Glomerular visceral epithelial cell (primary cell): ENCODE measurements around the gene KIF11.
A peak's percentile ranks its signal among the peaks of the same experiment; 100 is the strongest.
"Not testable (repeated sequence)": the region's sequence is repeated elsewhere in the genome, so short reads cannot be mapped to it uniquely, and the experiment has no call there.

Source experiments
- DNase-seq: peaks from one replicate; pipeline ENCODE4 v3.0.0-alpha.2; 2016; ENCODE audit errors: extremely low spot score

The KIF11 gene

GRCh38 chr10:92590623-92591549 is 2.0 kb upstream of the KIF11 start:
- DNase-seq: peak; percentile 59

GRCh38 chr10:92591550-92592022 is 1.3 kb upstream of the KIF11 start:
- DNase-seq: peak; percentile 88

- no peak for DNase-seq
Measured at GRCh38 chr10:92593619-92594588, 974 bp downstream of the KIF11 start.

- DNase-seq: no peak
Measured at GRCh38 chr10:92595505-92595904, 2.6 kb downstream of the KIF11 start.

GRCh38 chr10:92598321-92598720 is 5.4 kb downstream of the KIF11 start:
- no peak for DNase-seq

GRCh38 chr10:92604841-92605240 is 11.9 kb downstream of the KIF11 start:
- DNase-seq: no peak

GRCh38 chr10:92615515-92615914 is 22.6 kb downstream of the KIF11 start:
- no peak for DNase-seq

GRCh38 chr10:92619368-92619767 is 26.4 kb downstream of the KIF11 start:
- no peak for DNase-seq

- DNase-seq: no peak
Measured at GRCh38 chr10:92627845-92628480, 35.0 kb downstream of the KIF11 start.

- no peak for DNase-seq
Measured at GRCh38 chr10:92629945-92630344, 37.0 kb downstream of the KIF11 start.

GRCh38 chr10:92638037-92638436 is 45.1 kb downstream of the KIF11 start:
- DNase-seq: no peak

GRCh38 chr10:92640107-92640506 is 47.2 kb downstream of the KIF11 start:
- no peak for DNase-seq

- DNase-seq: no peak
Measured at GRCh38 chr10:92641492-92641891, 48.6 kb downstream of the KIF11 start.

- DNase-seq: no peak
Measured at GRCh38 chr10:92644921-92645320, 52.0 kb downstream of the KIF11 start.

GRCh38 chr10:92650864-92651263 is 57.9 kb downstream of the KIF11 start:
- DNase-seq: not testable (repeated sequence)

- no peak for DNase-seq
Measured at GRCh38 chr10:92655426-92655825, 62.5 kb downstream of the KIF11 start.

GRCh38 chr10:92656266-92656961 is 63.5 kb downstream of the KIF11 start:
- no peak for DNase-seq

GRCh38 chr10:92657024-92657423 is 64.1 kb downstream of the KIF11 start:
- no peak for DNase-seq

GRCh38 chr10:92662848-92663247 is 69.9 kb downstream of the KIF11 start:
- DNase-seq: no peak

GRCh38 chr10:92664322-92664721 is 71.4 kb downstream of the KIF11 start:
- no peak for DNase-seq

- no peak for DNase-seq
Measured at GRCh38 chr10:92667078-92667477, 74.1 kb downstream of the KIF11 start.
